ENCODE results near the gene WASL. TPM values are rescaled to one million over a fixed set of nuclear protein-coding genes. Genes with fewer than 3 reads are reported as not detected.

WASL gene
- total RNA-seq, 1 donor from 2014 or later = 30.4 TPM

DNA sequence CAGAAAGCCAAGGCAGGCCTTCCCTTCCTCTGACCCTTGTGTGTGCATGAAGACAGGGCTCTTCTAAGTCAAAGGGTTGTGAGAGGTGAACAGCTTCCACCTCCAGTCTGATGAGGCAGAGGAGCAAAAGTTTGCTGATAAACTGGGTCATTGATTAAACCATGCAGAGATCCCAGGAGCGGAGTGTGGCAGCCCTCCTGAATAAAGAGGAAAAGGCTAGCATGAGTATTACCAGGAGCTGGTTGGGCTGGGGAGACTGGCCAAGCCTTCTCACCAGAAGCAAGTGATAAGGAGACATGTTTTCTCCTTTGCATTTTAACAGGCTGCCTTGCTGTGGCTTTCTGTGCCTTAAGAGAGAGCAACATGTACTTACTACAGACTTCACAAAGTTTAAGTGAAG lies 82.9 kb downstream of the WASL start:
- TF ChIP-seq, protein P1, sequence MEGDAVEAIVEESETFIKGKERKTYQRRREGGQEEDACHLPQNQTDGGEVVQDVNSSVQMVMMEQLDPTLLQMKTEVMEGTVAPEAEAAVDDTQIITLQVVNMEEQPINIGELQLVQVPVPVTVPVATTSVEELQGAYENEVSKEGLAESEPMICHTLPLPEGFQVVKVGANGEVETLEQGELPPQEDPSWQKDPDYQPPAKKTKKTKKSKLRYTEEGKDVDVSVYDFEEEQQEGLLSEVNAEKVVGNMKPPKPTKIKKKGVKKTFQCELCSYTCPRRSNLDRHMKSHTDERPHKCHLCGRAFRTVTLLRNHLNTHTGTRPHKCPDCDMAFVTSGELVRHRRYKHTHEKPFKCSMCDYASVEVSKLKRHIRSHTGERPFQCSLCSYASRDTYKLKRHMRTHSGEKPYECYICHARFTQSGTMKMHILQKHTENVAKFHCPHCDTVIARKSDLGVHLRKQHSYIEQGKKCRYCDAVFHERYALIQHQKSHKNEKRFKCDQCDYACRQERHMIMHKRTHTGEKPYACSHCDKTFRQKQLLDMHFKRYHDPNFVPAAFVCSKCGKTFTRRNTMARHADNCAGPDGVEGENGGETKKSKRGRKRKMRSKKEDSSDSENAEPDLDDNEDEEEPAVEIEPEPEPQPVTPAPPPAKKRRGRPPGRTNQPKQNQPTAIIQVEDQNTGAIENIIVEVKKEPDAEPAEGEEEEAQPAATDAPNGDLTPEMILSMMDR (conservative IDR thresholded peaks at IDR 0.05) = no peak
- Mint-ChIP-seq H3K27ac (ENCODE audit: unreplicated experiment) (no peak overlapping the region), H3K4me1 (peaks cover 16% of the 10 kb centered on the region), H3K27me3 (ENCODE audit: low read depth) (no peaks in the 10 kb centered on the region), H3K36me3 (ENCODE audit: low read depth) (no peaks in the 10 kb centered on the region), H3K9me3 (peaks cover 5% of the 10 kb centered on the region), H3K4me3 (no peak overlapping the region)
- DNase-seq (ENCODE audit: low read depth, low spot score) = no peak

DNA sequence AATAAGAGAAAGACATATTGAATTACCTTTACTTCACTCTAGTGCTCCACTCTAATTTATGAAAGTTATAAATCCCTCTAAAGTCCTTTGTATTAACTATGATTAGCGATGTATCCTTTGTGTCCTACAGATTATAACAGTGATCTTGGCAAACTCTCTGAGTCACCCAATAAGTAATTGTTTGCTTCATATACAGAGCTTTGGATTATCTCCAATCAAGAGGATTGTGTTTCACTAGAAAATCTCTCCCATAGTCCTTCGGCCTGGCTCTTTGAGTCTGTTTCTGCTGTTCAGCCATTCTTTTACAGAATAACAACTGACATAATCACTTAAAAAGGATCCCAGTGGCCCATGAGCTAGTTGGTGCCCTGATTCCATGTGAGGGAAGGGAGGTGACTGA lies 83.6 kb downstream of the WASL start:
- Mint-ChIP-seq H3K9me3 (peaks cover 5% of the 10 kb centered on the region), H3K4me1 (peaks cover 24% of the 10 kb centered on the region), H3K27me3 (ENCODE audit: low read depth) (no peaks in the 10 kb centered on the region), H3K36me3 (ENCODE audit: low read depth) (no peaks in the 10 kb centered on the region), H3K4me3 (no peak overlapping the region), H3K27ac (ENCODE audit: unreplicated experiment) (no peak overlapping the region)
- TF ChIP-seq, protein P1 (conservative IDR thresholded peaks at IDR 0.05) = no peak
- DNase-seq (ENCODE audit: low read depth, low spot score) = no peak

DNA sequence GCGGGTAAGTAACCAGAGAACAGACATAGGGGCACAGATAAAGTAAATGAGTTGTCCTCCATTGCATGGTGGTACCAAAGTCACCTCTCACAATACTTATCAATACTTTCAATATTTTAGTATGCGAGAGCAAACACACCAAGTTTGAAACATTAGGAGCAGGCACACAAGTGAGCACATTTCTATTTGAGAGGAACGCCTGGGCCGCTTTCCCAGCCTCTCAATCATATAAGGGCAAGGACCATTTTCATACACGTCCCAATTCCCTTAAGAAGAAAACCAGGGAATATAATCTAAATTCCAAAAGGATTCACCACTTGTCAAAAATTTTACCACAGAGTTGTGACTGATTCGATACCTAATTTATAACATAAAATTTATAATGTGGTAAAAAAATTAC lies 85.6 kb downstream of the WASL start:
- no peaks in the 10 kb centered on the region for H3K36me3 Mint-ChIP-seq (ENCODE audit: low read depth)
- TF ChIP-seq, protein P1 (conservative IDR thresholded peaks at IDR 0.05) = no peak
- H3K9me3 Mint-ChIP-seq = no peaks in the 10 kb centered on the region
- H3K4me3 Mint-ChIP-seq = no peak overlapping the region
- no peaks in the 10 kb centered on the region for H3K27me3 Mint-ChIP-seq (ENCODE audit: low read depth)
- DNase-seq (ENCODE audit: low read depth, low spot score) = no peak
- H3K4me1 Mint-ChIP-seq = peaks cover 31% of the 10 kb centered on the region
- no peak overlapping the region for H3K27ac Mint-ChIP-seq (ENCODE audit: unreplicated experiment)

DNA sequence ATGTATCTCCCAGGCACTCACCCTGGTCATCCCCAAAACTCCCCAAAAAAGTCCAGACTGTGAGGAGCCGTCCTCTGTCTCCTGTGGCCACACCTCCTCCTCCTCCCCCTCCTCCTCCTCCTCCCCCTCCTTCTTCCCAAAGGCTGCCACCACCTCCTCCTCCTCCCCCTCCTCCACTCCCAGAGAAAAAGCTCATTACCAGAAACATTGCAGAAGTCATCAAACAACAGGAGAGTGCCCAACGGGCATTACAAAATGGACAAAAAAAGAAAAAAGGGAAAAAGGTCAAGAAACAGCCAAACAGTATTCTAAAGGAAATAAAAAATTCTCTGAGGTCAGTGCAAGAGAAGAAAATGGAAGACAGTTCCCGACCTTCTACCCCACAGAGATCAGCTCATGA lies 86.0 kb downstream of the WASL start:
- H3K4me3 Mint-ChIP-seq = no peak overlapping the region
- peaks cover 31% of the 10 kb centered on the region for H3K4me1 Mint-ChIP-seq
- H3K9me3 Mint-ChIP-seq = no peaks in the 10 kb centered on the region
- H3K36me3 Mint-ChIP-seq (ENCODE audit: low read depth) = no peaks in the 10 kb centered on the region
- H3K27me3 Mint-ChIP-seq (ENCODE audit: low read depth) = no peaks in the 10 kb centered on the region
- H3K27ac Mint-ChIP-seq (ENCODE audit: unreplicated experiment) = no peak overlapping the region
- DNase-seq (ENCODE audit: low read depth, low spot score) = no peak
- TF ChIP-seq, protein P1 (conservative IDR thresholded peaks at IDR 0.05) = no peak

DNA sequence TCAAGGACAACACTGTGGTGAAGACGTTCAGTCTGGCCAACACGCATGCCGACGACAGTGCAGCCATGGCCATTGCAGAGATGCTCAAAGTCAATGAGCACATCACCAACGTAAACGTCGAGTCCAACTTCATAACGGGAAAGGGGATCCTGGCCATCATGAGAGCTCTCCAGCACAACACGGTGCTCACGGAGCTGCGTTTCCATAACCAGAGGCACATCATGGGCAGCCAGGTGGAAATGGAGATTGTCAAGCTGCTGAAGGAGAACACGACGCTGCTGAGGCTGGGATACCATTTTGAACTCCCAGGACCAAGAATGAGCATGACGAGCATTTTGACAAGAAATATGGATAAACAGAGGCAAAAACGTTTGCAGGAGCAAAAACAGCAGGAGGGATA lies 86.5 kb downstream of the WASL start:
- no peak overlapping the region for H3K4me3 Mint-ChIP-seq
- no peak for DNase-seq (ENCODE audit: low read depth, low spot score)
- no peaks in the 10 kb centered on the region for H3K9me3 Mint-ChIP-seq
- H3K4me1 Mint-ChIP-seq = peaks cover 31% of the 10 kb centered on the region
- no peaks in the 10 kb centered on the region for H3K36me3 Mint-ChIP-seq (ENCODE audit: low read depth)
- TF ChIP-seq, protein P1 (conservative IDR thresholded peaks at IDR 0.05) = no peak
- no peak overlapping the region for H3K27ac Mint-ChIP-seq (ENCODE audit: unreplicated experiment)
- H3K27me3 Mint-ChIP-seq (ENCODE audit: low read depth) = no peaks in the 10 kb centered on the region

DNA sequence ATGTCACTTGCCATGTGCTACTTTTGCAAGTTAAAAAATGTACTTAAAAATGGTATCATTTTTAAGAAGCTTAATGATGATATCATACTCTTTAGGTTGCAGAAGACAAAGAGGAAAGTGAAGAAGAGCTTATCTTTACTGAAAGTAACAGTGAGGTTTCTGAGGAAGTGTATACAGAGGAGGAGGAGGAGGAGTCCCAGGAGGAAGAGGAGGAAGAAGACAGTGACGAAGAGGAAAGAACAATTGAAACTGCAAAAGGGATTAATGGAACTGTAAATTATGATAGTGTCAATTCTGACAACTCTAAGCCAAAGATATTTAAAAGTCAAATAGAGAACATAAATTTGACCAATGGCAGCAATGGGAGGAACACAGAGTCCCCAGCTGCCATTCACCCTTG lies 87.0 kb downstream of the WASL start:
- Mint-ChIP-seq H3K4me1 (peaks cover 31% of the 10 kb centered on the region), H3K36me3 (ENCODE audit: low read depth) (no peaks in the 10 kb centered on the region), H3K27ac (ENCODE audit: unreplicated experiment) (no peak overlapping the region), H3K4me3 (no peak overlapping the region), H3K9me3 (no peaks in the 10 kb centered on the region), H3K27me3 (ENCODE audit: low read depth) (no peaks in the 10 kb centered on the region)
- DNase-seq (ENCODE audit: low read depth, low spot score) = no peak
- TF ChIP-seq, protein P1 (conservative IDR thresholded peaks at IDR 0.05) = no peak
